Measurements from ENCODE around the gene CST9L. TPM values are rescaled to one million over a fixed set of nuclear protein-coding genes. Genes with fewer than 3 reads are reported as not detected.

The CST9L gene
- total and polyA plus RNA-seq, 4 donors, result not detected

DNA sequence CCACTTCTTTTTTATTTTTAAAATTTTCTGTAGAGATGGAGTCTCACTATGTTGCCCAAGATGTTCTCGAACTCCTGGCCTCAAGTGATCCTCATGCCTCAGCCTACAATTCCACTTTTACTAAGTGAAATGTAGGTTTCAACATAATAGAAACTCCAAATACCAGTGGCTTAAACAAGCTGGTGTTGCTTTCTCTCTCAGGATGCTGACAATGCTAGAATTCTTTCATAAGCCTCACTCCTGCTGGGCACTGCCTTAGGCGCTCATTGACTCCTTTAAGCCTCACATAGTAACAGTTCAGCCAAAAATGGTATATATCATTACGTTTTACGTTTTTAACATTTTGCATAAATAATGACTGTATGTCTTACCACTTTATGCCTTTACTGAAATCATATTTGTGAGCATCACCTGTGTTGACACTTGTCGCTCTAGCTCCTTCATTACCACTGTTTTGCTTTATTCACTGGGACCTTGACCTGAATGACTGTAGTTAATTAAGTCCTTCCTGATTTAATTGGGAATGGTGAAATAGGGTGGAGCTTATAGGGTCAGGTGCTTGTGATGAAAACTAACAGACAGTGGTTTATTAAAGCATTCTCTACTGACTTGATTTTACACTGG, 41.3 kb upstream of the CST9L start (continued):
- TF ChIP-seq HNF4A (conservative IDR thresholded peaks at IDR 0.05) (no peak), FOXA2 (IDR thresholded peaks at IDR 0.05) (no peak), RXRA (IDR thresholded peaks at IDR 0.05) (no peak), EGR1 (IDR thresholded peaks at IDR 0.05; ENCODE audit: low read depth in 2 of 2) (no peak)

DNA sequence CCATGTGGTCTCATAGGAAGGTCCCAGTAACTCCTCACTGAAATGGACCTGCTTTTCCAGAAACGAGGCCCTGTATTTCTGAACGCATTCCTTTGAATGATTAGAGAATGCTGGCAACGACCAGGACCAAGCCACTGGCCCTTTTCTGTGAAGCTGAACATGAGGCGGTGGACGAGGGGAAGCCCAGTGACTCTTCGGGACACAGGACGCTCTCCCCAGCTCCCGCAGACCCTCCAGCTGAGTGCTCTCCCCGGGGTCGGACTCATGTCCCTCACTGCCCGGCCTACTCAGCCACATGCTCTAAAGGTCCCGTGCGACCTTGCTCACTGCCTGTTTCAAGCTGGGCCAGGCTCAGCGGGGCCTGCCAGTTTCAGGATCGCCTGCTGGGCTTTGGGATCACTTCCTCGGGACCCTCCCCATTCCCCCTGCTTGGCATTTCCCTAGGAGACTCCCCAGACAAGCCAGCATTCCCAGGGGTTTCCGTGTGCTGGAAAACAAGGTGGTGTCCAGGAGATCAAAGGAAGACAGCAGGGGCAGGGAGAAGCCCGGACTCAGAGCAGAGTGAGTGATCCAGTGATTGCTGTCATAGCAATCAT, 40.1 kb upstream of the CST9L start:
- Histone ChIP-seq H3K27ac (ENCODE audit: low read depth in 1 of 2, low read length in 2 of 2) (no peak overlapping the region), H3K9ac (ENCODE audit: low read depth in 1 of 2, low read length in 2 of 2) (no peak overlapping the region), H3K4me1 (ENCODE audit: control insufficient read depth in 4 of 4, insufficient read depth in 4 of 4, low read length in 3 of 4) (no peaks in the 10 kb centered on the region), H3K27me3 (ENCODE audit: control insufficient read depth in 4 of 4, insufficient read depth in 4 of 4, low read length in 3 of 4) (peaks cover 0 to 3% (median 0%) of the 10 kb centered on the region in 4 donors), H3K36me3 (ENCODE audit: control insufficient read depth in 4 of 4, insufficient read depth in 3 of 4, low read depth in 1 of 4, low read length in 3 of 4) (no peaks in the 10 kb centered on the region), H3K9me3 (ENCODE audit: control insufficient read depth in 4 of 4, low read length in 3 of 4) (no peaks in the 10 kb centered on the region), H3K4me3 (ENCODE audit: low read depth in 1 of 3, low read length in 3 of 3) (no peak overlapping the region)
- WGBS, result 83% methylated on average over 18 of the region's 18 CpGs
- no peak for DNase-seq (ENCODE audit: low spot score)
- TF ChIP-seq TAF1 (conservative IDR thresholded peaks at IDR 0.05), result no peak
- TF ChIP-seq SP1 (IDR thresholded peaks at IDR 0.05), result no peak
- TF ChIP-seq, protein P1, sequence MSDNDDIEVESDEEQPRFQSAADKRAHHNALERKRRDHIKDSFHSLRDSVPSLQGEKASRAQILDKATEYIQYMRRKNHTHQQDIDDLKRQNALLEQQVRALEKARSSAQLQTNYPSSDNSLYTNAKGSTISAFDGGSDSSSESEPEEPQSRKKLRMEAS (IDR thresholded peaks at IDR 0.05), result no peak
- TF ChIP-seq GABPA (IDR thresholded peaks at IDR 0.05 in 1 of 2, conservative IDR thresholded peaks at IDR 0.05 in 1 of 2), result no peak
- no peak for TF ChIP-seq YY1 (IDR thresholded peaks at IDR 0.05)
- TF ChIP-seq, protein P2, sequence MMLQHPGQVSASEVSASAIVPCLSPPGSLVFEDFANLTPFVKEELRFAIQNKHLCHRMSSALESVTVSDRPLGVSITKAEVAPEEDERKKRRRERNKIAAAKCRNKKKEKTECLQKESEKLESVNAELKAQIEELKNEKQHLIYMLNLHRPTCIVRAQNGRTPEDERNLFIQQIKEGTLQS (IDR thresholded peaks at IDR 0.05), result no peak
- TF ChIP-seq HNF4G (IDR thresholded peaks at IDR 0.05), result no peak
- no peak for TF ChIP-seq HNF4A (conservative IDR thresholded peaks at IDR 0.05)
- no peak for TF ChIP-seq RXRA (IDR thresholded peaks at IDR 0.05)
- TF ChIP-seq JUND (IDR thresholded peaks at IDR 0.05), result no peak

DNA sequence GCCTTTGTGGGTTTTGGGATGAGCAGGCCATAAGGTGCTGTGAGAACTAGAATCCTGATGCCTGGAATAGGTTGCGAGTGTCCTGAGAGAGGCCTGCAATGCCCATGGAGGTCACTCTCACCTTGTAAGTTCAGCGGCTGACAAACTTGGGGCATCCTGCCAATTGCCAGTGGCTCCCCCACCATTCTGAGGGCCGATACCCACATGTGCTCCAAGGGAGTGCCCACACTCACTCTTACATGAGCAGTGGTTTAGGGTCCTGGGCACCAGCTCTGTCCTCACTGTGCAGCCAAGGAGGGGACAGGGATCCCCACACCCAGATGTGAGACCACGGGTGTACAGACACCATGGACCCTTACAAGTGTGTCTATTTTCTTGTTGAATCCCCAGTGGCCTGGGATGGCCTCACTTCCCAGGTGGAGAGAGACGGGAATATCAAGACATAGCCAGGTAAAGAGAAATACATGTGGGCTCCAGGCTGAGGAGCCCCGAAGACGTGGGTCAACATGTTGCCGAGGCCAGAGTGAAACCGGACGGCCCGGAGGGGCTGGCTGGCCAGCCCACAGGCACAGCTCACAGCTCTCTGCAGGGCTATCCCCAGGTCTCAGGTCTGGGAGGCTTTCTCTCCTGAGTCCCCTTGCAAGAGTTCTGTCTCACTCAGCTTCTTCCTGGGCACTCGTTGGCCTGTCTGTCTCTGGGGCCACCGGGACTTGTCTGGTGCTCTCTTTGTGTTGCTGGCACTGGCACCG, 39.4 kb upstream of the CST9L start:
- TF ChIP-seq, protein P3, sequence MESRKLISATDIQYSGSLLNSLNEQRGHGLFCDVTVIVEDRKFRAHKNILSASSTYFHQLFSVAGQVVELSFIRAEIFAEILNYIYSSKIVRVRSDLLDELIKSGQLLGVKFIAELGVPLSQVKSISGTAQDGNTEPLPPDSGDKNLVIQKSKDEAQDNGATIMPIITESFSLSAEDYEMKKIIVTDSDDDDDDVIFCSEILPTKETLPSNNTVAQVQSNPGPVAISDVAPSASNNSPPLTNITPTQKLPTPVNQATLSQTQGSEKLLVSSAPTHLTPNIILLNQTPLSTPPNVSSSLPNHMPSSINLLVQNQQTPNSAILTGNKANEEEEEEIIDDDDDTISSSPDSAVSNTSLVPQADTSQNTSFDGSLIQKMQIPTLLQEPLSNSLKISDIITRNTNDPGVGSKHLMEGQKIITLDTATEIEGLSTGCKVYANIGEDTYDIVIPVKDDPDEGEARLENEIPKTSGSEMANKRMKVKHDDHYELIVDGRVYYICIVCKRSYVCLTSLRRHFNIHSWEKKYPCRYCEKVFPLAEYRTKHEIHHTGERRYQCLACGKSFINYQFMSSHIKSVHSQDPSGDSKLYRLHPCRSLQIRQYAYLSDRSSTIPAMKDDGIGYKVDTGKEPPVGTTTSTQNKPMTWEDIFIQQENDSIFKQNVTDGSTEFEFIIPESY (IDR thresholded peaks at IDR 0.05), result no peak
- TF ChIP-seq FOXA1 (IDR thresholded peaks at IDR 0.05), result no peak
- TF ChIP-seq RXRA (IDR thresholded peaks at IDR 0.05), result no peak
- TF ChIP-seq GABPA (IDR thresholded peaks at IDR 0.05 in 1 of 2, conservative IDR thresholded peaks at IDR 0.05 in 1 of 2), result no peak
- TF ChIP-seq, protein P2 (IDR thresholded peaks at IDR 0.05), result no peak
- no peak for TF ChIP-seq HNF4A (conservative IDR thresholded peaks at IDR 0.05)
- no peak for TF ChIP-seq JUND (IDR thresholded peaks at IDR 0.05)
- Histone ChIP-seq H3K4me1 (ENCODE audit: control insufficient read depth in 4 of 4, insufficient read depth in 4 of 4, low read length in 3 of 4) (no peaks in the 10 kb centered on the region), H3K4me3 (ENCODE audit: low read depth in 1 of 3, low read length in 3 of 3) (no peak overlapping the region), H3K9ac (ENCODE audit: low read depth in 1 of 2, low read length in 2 of 2) (no peak overlapping the region), H3K27me3 (ENCODE audit: control insufficient read depth in 4 of 4, insufficient read depth in 4 of 4, low read length in 3 of 4) (peaks cover 0 to 3% (median 0%) of the 10 kb centered on the region in 4 donors), H3K9me3 (ENCODE audit: control insufficient read depth in 4 of 4, low read length in 3 of 4) (no peaks in the 10 kb centered on the region), H3K36me3 (ENCODE audit: control insufficient read depth in 4 of 4, insufficient read depth in 3 of 4, low read depth in 1 of 4, low read length in 3 of 4) (no peaks in the 10 kb centered on the region), H3K27ac (ENCODE audit: low read depth in 1 of 2, low read length in 2 of 2) (no peak overlapping the region)
- DNase-seq (ENCODE audit: low spot score), result no peak
- 92% methylated on average over 14 of the region's 14 CpGs for WGBS

Measured in liver (tissue), 9 donors.